Muscle of leg (tissue), 11 donors: Measurements from ENCODE around the gene CAMK2D. TPM values are rescaled to one million over a fixed set of nuclear protein-coding genes. Genes with fewer than 3 reads are reported as not detected.

Experiments used
- DNase-seq: peaks from one replicate; pipeline ENCODE4 v3.0.0; 2013
- H3K27ac ChIP-seq: one replicate; pipeline ENCODE4 v1.5.1; 2013; ENCODE audit warnings: mild to moderate bottlenecking, low read length, control low read depth
- H3K27me3 ChIP-seq: one replicate; pipeline ENCODE4 v1.6.1; 2013; ENCODE audit warnings: low read length; ENCODE audit not compliant: control insufficient read depth, insufficient read depth
- H3K36me3 ChIP-seq: one replicate; pipeline ENCODE4 v1.6.1; 2013; ENCODE audit warnings: low read length; ENCODE audit not compliant: control insufficient read depth, insufficient read depth
- H3K4me1 ChIP-seq: one replicate; pipeline ENCODE4 v1.6.1; 2013; ENCODE audit warnings: low read length; ENCODE audit not compliant: control insufficient read depth, insufficient read depth
- H3K4me3 ChIP-seq: one replicate; pipeline ENCODE4 v1.5.1; 2013; ENCODE audit warnings: low read length, control low read depth
- H3K9me3 ChIP-seq: replicated peaks from 2 replicates; pipeline ENCODE4 v1.6.1; 2013; ENCODE audit warnings: low read depth, low read length; ENCODE audit not compliant: control insufficient read depth
- WGBS: methylation state at CpG from one replicate; pipeline ENCODE4 v1.1.5; 2013; ENCODE audit warnings: missing lambda C conversion rate; ENCODE audit not compliant: insufficient coverage; 5-methylcytosine and 5-hydroxymethylcytosine counted together
- polyA plus RNA-seq, 8 donors: library from polyadenylated mRNA; unstranded; fragments of 120-200 nt; gene quantifications; one replicate each; pipeline versions ENCODE4 v1.2.1 to v1.2.3, GENCODE V29; 2013; ENCODE audit warnings: inconsistent platforms in 1 of 8, low replicate concordance in 1 of 8; ENCODE audit not compliant: insufficient read length in 8 of 8, insufficient read depth in 1 of 8
- total RNA-seq: library from RNA; stranded (reverse); fragments of 120-200 nt; gene quantifications from one replicate; pipeline ENCODE4 v1.2.4, GENCODE V29; 2013

The CAMK2D gene
- total and polyA plus RNA-seq, 9 donors, result 115 to 183 (median 150) TPM

DNA sequence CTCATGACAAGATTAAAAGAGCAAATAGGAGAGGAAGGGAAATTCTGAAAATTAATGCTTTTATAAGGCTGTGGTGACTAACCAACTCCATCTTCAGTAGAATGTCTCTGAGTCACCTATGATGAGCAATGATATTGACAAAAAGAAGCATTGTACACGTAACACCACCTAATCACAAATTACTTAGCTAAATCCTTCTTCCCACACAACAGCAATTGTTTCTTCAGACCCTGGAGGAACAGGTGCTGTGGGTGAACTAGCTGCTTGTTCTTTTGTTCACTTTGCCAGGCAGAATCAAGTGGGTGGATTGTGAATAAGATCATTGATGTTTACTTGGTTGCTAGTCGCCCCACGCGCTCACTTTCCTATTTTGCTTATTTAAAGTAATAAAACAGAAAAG is 315.5 kb downstream of the CAMK2D start:
- H3K27me3 ChIP-seq, result no peaks in the 10 kb centered on the region
- WGBS, result no CpG with 5 or more reads among the region's 4 CpGs
- H3K9me3 ChIP-seq, result no peaks in the 10 kb centered on the region
- H3K4me3 ChIP-seq, result no peak overlapping the region
- DNase-seq, result no peak
- no peak overlapping the region for H3K27ac ChIP-seq
- no peaks in the 10 kb centered on the region for H3K4me1 ChIP-seq
- no peaks in the 10 kb centered on the region for H3K36me3 ChIP-seq

DNA sequence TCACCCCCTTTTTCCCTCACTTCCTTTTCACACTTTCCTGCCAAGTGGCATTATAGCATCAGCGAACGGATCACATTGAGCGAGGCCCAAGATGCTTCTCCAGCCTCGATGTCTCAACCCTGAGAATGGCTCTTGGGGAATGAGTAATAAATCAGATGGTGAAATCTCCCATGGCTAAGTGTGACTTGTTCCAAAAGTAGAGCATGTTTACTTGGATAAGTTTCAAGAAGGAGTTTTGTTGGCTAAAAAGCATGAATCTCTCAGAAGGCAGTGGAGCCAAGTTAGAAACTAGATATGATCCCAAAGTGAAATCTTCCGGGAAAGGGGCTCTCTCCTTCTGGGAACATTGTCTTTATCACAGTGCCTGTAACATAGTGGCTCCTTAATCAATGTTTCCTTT is 316.3 kb downstream of the CAMK2D start:
- Histone ChIP-seq H3K9me3 (no peaks in the 10 kb centered on the region), H3K27me3 (no peaks in the 10 kb centered on the region), H3K4me1 (no peaks in the 10 kb centered on the region), H3K36me3 (no peaks in the 10 kb centered on the region), H3K4me3 (no peak overlapping the region), H3K27ac (peak overlapping the region; percentile 37)
- DNase-seq, result peak; percentile 87
- WGBS, result 20% methylated on average over 1 of the region's 5 CpGs

DNA sequence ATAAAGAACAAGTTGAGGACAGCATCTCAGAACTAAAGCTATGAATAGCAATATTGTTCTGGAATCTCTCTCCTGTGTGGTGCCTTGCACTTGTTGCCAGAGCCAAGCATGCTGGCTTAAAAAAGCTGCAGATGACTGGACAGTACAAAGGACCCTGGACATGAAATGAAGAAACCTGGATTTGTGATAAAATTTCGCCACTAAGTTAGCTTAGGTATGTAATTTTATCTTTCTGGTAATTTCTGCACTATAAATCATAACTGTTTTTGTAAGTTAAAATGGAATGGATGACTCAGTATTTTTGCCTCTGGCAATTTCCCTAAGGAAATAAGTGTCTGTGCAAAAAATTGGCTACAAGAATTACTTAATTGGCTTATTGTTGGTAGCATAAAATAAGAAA is 317.2 kb downstream of the CAMK2D start:
- no peaks in the 10 kb centered on the region for H3K36me3 ChIP-seq
- H3K9me3 ChIP-seq, result no peaks in the 10 kb centered on the region
- no peak for DNase-seq
- no peaks in the 10 kb centered on the region for H3K4me1 ChIP-seq
- no peaks in the 10 kb centered on the region for H3K27me3 ChIP-seq
- no peak overlapping the region for H3K4me3 ChIP-seq
- WGBS, result no CpG with 5 or more reads among the region's 1 CpG
- H3K27ac ChIP-seq, result no peak overlapping the region

DNA sequence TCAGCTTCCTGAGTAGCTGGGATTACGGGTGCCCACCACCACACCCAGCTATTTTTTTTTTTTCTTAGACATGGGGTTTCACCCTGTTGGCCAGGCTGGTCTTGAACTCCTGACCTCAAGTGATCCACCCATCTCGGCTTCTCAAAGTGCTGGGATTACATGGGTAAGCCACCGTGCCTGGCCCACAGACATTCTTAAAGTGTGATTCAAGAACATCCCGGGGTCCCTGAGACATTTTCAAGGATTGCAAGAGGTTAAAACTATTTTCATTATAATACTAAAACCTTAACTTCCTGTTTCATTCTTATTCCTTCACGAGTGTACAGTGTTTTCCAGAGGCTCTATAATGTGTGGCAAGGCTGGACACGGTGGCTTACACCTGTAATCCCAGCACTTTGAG is 318.7 kb downstream of the CAMK2D start:
- Histone ChIP-seq H3K27ac (no peak overlapping the region), H3K27me3 (no peaks in the 10 kb centered on the region), H3K9me3 (no peaks in the 10 kb centered on the region), H3K4me1 (no peaks in the 10 kb centered on the region), H3K36me3 (no peaks in the 10 kb centered on the region), H3K4me3 (no peak overlapping the region)
- DNase-seq, result no peak
- 89% methylated on average over 1 of the region's 6 CpGs for WGBS

GRCh38 chr4:113440371-113440770 is 321.2 kb downstream of the CAMK2D start:
- peaks cover 12% of the 10 kb centered on the region for H3K4me1 ChIP-seq
- no CpG with 5 or more reads among the region's 4 CpGs for WGBS

GRCh38 chr4:113438596-113438995 is 322.9 kb downstream of the CAMK2D start:
- no peak overlapping the region for H3K4me3 ChIP-seq
- H3K9me3 ChIP-seq, result no peaks in the 10 kb centered on the region
- H3K27me3 ChIP-seq, result no peaks in the 10 kb centered on the region
- no peaks in the 10 kb centered on the region for H3K36me3 ChIP-seq
- peaks cover 12% of the 10 kb centered on the region for H3K4me1 ChIP-seq
- WGBS, result 67% methylated on average over 1 of the region's 5 CpGs
- DNase-seq, result no peak
- no peak overlapping the region for H3K27ac ChIP-seq

More at GRCh38 chr4:113440371-113440770, 321.2 kb downstream of the CAMK2D start:
- no peaks in the 10 kb centered on the region for H3K9me3 ChIP-seq
- H3K36me3 ChIP-seq, result no peaks in the 10 kb centered on the region
- no peaks in the 10 kb centered on the region for H3K27me3 ChIP-seq
- H3K27ac ChIP-seq, result no peak overlapping the region
- DNase-seq, result no peak
- no peak overlapping the region for H3K4me3 ChIP-seq

- Histone ChIP-seq H3K36me3 (no peaks in the 10 kb centered on the region), H3K27ac (peak overlapping the region; percentile 80), H3K27me3 (no peaks in the 10 kb centered on the region), H3K9me3 (peaks cover 5% of the 10 kb centered on the region), H3K4me3 (no peak overlapping the region), H3K4me1 (peaks cover 12% of the 10 kb centered on the region)
- peak; percentile 76 for DNase-seq
- 43% methylated on average over 1 of the region's 3 CpGs for WGBS
Measured at GRCh38 chr4:113437129-113437528, 324.4 kb downstream of the CAMK2D start.

DNA sequence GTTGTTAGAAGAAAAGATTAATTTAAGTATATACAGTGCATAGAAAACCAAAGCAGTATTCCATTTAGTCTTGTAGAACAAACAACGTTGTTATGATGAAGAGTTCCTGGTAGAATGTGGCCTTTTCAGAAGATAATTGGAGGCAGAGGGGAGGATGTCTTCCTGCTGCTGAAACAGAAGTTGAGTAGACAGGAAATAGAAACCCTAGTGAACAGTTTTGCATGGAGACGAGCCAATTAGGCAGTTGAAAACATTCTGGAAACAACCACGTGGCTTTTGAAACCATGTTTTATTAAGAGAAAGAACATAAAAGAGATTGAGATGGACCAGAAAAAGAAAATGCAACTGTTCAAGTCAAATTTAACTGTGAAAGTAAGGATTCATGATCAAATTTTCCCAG is 325.2 kb downstream of the CAMK2D start:
- Histone ChIP-seq H3K4me3 (no peak overlapping the region), H3K9me3 (peaks cover 5% of the 10 kb centered on the region), H3K36me3 (no peaks in the 10 kb centered on the region), H3K4me1 (peaks cover 12% of the 10 kb centered on the region), H3K27me3 (no peaks in the 10 kb centered on the region), H3K27ac (peak overlapping the region; percentile 80)
- WGBS, result 0% methylated on average over 2 of the region's 3 CpGs
- DNase-seq, result peak; percentile 92

DNA sequence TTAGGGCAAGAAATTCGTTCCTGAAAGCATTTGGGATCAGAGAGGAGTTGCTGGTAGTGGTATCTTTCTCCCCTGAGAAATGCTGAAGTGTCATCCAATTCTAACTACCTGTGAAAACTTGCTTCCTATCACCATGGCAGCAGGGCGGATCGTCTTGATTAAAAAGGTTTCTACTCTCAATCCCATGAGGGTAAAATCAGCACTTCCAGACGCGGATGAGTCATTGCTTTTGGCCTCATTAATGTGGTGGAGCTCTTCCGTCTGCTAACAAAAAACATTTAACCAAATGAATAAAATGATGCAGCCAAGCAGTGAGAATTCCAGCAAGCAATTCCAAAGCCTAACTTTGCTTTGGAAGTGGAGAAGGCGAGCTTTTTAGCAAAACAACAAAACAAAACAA is 325.6 kb downstream of the CAMK2D start:
- H3K4me3 ChIP-seq, result no peak overlapping the region
- H3K4me1 ChIP-seq, result peaks cover 12% of the 10 kb centered on the region
- no peaks in the 10 kb centered on the region for H3K36me3 ChIP-seq
- peak overlapping the region; percentile 80 for H3K27ac ChIP-seq
- WGBS, result no CpG with 5 or more reads among the region's 7 CpGs
- no peaks in the 10 kb centered on the region for H3K27me3 ChIP-seq
- H3K9me3 ChIP-seq, result peaks cover 5% of the 10 kb centered on the region
- peak; percentile 92 for DNase-seq

DNA sequence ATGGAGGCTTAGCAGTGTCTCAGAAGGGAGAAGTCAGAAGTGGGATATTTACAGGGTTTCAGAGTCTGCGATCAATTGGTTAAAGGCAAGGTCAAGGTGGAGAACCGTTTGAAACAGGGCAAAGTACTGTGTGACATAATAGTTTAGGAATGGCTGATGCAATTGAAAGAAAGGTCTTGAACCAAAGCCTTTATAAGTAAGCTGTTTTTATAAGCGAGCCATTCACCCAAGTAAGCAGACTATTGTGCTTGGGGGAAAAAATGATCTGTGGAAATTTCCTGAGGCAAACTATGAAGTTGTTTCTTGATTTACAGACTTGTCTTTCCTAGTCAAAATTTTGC is 327.3 kb downstream of the CAMK2D start:
- Histone ChIP-seq H3K27me3 (no peaks in the 10 kb centered on the region), H3K4me3 (no peak overlapping the region), H3K4me1 (peaks cover 12% of the 10 kb centered on the region), H3K36me3 (no peaks in the 10 kb centered on the region), H3K9me3 (peaks cover 5% of the 10 kb centered on the region), H3K27ac (no peak overlapping the region)
- WGBS, result 58% methylated on average over 3 of the region's 3 CpGs
- no peak for DNase-seq

GRCh38 chr4:113433536-113434246 is 327.8 kb downstream of the CAMK2D start:
- H3K27me3 ChIP-seq, result no peaks in the 10 kb centered on the region
- H3K36me3 ChIP-seq, result no peaks in the 10 kb centered on the region
- WGBS, result 81% methylated on average over 3 of the region's 4 CpGs
- H3K9me3 ChIP-seq, result peaks cover 5% of the 10 kb centered on the region
- peaks cover 12% of the 10 kb centered on the region for H3K4me1 ChIP-seq
- no peak overlapping the region for H3K27ac ChIP-seq
- no peak overlapping the region for H3K4me3 ChIP-seq
- peak; percentile 73 for DNase-seq
